ENCODE measurements around the gene SORCS1.

Gene SORCS1

DNA sequence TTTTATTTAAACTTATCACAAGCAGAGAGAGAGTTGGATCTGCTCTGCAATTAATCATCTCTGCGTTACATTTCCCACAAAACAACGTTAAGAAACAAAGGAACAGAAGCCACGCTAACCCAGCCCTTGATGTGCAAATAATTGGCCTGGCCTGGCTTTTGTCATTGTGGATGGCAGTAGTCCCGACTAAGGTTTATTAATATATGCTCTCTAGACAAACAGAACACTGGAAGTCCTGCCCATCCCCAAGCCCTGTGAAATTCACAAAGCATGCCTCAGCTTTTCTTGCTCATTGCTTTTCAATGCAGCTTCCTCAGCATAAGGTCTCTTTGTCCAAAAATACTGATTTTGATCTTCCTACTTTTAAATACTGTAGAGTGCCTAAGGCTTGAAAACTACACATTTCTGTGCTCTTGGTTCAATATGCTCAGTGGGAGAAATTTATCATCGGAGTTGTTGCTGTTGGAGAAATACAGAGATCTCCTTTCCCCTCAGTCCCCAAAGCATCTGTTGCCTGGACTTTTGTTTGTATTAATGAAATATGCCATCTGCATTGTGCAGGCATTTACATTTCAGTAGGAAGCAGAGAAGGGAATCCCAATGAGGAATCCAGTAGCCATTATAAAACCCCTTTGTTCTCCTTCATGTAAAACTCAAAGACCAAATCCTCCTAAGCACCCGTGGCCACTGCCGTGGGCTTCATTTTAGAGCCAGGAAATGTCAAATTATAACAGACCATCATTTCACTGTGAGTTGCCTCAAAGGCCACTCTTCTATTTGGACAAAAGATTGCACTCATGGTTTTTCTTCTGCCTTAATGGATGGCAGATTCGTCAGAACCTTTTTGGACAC, 61.1 kb downstream of the SORCS1 start:
- DNase-seq = no peak

DNA sequence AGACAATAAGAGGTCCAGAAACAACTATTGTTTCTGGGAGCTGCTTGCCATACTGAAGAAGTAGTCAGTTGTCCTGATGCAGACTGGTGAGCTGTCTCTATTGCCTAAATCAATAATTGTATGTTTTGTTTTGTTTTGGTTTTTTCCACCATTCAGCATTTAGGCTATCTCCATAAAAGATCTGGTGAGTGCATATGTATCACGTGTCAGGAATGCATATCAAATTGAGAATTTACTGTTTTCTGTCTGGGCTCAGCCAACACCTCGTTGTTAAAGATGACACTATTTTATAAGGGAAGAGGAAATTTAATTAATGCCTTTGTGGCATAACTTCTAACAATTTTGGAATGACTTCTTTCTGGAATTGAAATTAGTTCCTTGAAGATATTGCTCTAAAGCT, 66.2 kb downstream of the SORCS1 start:
- DNase-seq = no peak

DNA sequence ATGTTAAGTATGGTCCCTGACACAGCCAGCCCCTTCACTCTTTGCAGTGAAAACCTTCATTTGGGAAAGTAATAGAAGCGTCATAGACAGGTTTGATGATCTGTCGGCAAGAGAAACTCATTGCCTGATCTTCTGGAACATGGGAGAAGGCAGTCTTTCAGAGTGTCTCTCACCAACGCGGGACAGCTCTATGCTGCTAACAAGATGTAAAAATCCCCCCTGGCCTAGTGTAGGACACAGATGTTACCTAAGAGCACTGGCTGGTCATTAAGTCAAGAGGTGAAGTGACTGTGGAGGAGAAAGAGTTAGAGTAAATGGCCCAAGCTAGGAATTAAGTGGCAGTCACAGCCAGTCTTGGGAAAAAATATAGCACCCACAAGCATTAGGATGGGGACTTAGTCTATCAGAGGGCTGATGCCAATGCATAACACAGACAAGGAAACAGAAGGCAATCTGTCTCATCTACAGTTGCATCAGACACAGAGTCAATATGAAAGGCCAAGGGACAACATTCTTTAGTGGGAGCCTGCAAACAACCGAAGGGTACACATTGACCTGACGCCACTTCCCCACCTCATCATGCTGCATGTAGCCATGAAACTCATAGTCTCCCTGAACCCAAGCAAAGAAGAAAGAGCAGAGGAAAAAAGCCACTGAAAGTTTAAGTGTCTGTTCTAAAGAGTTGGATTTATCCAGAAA, 69.5 kb downstream of the SORCS1 start:
- no peak for DNase-seq

DNA sequence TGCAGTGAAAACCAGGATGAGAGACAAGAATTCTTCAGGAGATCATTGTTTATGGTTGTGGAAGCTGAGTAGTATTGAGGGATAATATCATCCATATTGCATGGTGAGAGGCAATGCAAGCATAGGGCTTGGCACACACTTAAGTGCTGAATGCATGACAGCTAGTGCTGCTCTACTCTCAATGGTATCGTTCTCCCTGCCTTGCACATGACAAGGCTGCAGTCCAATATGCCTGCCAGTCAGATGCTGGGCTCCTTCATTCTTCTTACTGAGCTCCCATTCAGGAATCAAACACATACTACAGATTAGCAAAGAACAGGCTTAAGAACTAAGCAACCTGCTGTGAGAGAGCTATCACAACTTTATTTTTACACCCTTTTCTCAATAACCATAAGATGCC, 72.2 kb downstream of the SORCS1 start:
- DNase-seq = no peak

DNA sequence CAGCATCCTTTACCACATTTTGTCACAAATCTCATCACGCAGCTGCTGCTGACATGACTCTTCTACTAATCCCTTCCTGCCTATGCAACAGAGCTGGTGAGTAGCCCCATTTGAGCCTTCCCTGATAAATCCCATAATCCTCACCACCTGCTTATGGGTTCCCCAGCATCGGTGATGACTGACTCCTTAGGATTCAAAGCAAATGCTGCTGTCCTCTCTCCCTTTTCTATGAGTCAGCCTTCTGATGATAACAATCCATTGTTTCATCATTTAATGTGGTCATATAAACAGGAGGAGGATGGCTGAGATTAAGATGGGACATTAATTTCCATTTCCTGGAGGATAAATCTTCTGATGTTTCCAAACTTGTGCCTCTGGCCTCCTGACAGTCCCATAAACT, 73.4 kb downstream of the SORCS1 start:
- no peak for DNase-seq

DNA sequence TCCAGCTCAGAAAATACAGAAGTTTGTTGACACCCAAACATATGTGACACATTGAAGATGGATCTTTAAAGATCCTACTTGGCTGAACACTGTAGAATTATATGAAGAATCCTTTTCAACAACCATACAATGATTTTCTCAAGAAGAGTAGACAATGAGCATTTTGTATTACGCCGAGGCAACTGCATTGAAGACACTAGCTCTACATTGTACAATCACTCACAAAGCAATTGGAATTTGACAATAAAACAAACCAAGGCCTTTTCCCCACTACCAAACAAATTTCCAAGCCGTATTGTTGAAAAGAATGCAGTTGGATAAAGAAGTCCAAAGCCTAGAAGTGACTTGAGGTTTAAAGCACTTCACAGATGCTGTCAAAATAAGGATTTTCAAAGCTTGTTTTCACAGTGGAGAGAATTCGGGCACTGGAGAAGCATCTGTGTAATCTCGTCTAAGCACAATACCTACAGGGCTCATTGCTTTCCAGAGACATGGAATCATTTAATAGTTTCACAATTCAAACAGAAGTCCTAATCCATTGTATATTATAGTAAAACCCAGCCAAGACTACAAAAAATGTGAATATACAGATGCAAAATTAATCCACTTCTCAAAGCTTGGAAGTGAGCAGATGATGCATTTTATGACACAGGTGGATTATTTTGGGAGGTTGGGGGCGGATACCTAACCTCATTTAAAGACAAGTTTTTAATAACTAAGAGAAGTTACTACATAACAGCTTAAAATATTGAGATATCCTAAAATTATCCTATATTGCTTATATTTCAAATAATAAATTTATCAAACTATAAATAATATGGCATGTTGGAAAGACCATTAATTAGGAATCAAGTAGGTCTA, 78.6 kb downstream of the SORCS1 start:
- DNase-seq = no peak

DNA sequence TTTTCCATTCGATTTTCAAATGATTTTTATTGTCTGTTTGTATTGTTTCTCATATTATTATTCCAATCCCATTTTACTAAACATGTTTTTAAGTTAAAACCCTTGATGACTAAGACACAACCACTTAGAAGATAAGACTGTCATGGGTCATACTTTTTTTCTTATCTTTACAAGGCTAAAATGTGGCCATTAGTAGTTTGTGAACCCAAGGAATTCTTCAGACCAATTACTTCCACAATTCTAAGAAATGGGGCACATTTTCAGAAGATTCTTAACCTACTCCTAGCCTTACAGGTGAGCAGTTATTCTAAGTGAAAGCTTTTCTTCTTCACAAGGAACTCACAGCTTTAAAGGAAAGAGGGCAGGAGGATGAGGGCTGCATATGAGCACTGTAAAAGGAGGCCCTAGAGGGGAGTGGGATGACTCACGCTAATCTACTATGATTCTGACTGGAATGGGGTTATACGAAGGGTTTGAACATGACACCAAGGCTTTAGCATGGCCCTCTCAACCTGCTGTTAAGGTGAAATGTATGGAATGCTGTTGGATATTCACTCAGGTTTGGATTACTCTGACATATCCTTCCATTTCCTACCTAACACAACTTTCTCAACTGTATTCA, 81.0 kb downstream of the SORCS1 start:
- no peak for DNase-seq

DNA sequence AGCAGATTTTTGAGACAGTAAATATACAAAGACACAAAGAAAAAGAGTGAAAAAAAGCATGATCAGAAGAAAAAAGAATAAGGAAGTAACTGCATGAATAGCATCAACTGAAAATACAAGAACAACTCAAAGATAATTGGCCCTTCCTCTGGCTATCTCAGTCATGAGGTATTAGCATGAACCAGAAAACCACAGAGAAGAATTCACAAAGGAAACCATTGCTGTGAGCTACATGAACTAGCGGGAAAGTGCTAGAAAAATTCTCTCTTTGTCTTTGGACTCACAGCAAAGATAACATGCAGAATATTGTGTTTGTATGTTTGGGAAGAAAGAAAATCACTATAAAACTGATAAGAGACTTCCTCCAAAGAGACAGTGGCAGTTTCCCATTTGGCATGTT, 82.9 kb downstream of the SORCS1 start:
- no peak for DNase-seq

DNA sequence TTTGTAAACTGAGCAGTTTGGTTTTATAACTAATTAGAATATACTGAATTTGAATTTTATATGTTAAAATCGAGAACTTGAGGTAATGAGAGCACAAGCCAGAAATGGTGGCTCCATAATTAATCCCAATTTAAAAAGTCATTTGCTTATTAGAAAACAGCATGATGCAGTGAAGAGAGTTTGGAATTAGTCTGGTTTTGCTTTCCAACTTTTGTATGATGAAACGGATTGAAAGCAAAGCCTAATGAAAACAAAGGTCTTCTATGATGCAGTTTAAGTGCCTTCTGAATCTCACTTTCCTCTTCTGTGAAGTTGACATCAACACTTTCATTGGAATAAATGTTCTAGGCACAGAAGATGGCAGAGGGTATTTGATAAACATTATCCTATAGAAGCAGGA, 89.4 kb downstream of the SORCS1 start:
- no peak for DNase-seq

DNA sequence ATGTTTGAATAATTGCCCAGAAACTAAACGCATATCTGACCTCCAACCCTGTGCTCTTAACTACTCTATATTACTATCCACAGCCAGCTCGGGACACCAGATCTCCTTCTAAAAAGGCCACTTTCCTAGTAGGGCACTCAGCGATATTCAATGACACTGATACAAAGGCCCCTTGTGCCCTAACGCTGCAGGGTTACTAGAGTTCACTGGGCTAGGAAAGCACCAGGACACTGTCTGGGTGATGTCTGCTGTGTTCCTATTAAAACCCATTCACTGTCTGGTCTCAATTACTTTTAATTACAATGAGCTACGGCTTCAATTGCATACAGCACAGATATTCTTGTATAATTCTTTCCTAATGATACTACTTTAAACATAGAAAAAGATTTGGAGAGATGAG, 91.7 kb downstream of the SORCS1 start:
- no peak for DNase-seq

DNA sequence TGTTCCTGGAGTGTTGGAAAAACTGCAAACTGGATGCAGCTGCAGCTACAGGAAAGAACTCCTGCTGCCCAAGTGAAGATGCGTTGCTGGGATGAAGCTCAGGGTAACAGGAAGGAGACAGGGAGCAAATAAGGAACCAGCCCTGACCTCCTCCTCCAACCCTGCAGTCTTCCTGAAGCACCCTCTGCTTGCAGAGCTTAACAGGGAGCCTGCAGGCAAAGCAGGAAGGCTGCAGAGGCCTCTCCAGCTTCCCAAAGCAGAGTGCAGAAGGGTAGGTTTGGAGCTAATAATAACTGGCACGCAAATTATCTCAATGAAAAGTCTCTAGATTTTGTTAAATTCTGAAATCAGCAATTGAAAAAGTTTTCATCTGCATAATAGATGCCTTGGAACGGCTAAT, 92.5 kb downstream of the SORCS1 start:
- no peak for DNase-seq

DNA sequence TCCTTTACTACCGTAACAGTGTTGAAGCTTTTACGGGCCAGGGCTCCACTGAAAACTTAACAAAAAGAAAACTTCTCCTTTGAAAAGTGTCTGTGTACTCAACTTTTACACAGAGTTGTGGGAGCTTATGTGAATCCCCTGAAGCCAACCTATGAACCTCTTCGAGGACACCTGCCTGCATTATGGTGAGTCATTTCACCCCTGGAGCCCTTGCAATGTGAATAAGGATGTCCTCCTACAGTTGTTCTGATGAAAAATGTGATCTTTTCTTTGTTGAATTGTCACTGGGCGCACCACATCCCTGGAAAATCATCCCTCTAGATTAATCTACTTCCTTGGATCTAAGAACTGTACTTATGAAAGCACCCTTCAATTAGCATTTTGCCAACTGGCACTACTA, 93.2 kb downstream of the SORCS1 start:
- no peak for DNase-seq

DNA sequence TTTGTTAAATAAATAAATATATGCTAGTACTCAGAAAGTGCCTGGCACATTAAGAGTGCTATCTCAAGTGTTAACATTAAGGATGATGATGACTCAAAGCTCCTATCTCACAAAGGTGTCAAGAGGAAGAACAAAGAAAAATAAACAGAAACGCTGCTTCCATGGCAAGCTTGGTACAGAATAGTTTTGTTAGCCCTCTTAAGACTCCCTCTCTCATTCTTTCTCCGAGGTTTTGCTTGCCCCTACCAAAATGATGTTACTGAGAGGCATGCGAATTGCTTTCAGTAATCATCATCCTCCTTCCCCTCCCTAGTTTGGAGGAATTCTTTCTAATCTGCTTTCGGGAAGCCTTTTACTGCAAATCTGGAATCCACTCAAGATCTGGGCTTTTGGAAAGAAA, 96.7 kb downstream of the SORCS1 start:
- no peak for DNase-seq

DNA sequence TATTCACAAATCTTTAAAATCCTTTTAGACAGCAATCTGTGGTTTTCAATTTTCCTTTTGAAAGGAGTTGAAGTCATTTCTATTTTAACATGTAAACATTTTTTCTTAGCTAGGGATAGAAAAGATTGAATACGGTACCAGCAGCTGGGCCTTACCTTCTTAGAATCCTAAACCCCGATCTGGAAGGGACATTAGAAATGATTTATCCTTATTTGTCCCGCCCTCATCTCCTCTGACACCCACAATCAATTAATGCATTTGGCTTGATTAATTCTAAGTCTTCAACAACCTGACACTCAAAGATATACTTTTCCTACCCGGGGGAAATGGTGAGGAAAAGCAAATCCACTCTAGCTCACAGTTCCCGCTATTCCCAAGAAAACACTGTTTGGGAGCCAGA, 100.4 kb downstream of the SORCS1 start:
- no peak for DNase-seq

DNA sequence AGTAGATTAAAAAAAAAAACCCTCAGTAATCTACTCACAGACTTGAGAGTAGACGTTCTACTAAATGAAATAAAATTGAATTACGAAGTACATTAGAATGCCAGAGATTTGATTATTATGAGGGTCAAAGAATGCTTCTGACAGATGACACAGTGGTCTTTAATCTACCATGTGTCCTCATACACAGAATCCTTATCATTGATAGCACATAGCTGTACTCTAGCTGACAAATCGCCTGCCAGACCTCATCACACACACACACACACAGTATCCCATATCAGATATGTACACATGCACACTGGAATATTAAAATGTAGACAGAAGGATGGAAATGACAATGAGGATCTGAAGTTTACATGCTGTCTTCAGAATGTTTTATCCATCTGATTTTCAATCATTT, 104.6 kb downstream of the SORCS1 start:
- DNase-seq = no peak

DNA sequence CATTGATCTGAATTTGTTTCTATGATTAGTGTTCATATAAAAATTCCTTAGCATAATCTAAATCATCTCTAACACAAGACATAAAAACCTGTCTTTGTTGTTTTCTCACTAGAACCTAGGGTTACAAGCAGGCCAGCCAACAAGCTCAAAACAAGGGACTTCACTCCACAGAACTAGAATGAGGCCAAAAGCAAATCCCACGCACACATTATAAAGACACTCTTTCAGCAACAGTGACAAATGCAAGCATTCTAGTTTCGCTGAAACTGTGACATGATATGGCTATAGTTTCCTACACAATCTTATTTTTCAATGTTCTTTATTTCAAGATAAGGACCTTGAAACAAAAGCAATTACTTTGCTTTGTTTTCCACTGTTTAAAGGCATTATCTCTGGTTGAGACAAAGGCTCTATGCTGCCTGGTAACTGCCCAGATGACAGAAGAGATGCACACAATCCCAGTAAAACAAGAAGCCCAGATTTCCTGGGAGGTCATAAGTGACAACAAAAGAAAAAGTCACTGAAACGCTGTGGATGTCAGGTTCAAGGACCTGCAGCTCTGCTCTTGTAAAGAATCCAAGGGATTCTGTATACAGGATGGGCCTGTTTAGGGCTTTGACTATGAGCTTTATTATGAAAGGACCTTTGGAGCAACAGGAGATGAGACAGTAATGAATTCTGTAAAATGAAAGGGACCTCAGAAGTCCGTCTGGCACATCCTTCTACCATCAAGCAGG, 105.3 kb downstream of the SORCS1 start:
- DNase-seq = no peak

DNA sequence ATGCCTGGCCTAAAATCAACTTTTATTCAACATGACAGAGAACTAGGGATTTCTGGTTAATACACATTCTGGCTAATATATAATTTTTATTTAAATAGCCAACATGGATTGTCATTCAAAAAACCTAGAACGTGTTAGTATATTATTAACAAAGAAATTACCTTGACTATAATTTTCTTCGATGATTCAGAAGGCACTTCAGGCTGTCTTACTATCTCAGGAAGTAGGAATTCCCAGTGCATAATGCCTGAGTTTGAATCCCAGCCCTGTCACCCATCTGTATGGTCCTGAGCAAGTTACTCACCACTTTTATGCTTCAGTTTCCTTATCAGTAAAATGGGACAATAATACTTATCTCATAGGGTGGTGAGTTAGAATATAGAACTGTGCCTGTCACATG, 106.2 kb downstream of the SORCS1 start:
- no peak for DNase-seq

DNA sequence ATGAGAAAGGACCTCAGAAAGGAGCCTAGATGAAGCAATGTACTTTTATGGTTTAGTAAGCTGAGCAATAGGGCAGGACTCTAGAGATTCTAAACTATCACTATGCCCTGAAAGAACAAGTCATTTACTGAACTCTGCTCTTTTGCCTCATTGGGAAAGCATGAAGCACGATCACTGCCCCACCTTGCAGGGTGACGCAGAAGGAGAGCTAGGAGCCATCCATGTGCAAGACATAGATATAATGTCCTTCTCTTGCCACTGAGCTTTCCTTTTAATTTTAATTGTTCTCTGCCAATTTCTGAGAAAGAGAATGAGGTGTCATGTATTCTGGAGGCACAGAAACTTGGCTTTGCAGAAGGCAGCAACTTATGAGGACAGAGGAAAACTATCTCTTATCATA, 108.3 kb downstream of the SORCS1 start:
- DNase-seq = no peak

DNA sequence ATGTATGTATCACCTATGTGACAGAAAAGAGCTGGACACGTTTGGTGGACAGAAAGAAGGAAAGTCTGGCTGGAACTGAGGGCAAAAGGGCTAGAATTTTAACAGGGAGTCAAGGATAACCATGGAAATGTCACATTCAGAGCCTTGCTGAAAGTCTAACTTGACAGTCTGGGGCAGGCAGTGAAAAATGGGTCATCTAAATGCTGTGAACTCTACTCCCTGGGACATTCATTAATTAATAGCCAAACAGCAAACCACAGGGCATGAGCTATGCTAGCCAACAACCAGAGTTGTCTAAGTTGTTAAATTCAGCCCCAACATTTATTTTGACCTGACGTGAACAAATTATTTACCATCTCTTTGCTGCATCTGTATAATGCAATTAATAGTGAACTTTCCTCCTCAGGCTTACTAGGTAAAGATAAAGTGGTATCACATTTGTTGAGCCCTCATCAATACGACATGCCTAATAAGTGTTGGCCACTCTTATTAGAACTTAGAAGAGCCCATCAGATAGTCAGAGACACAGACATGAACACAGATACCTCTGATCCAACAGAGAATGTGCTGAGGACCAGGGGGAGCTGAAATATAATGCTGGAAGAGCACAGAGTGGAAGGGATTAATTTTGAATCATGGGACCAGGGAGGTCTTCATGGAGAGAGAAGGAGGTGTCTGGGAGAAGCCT, 109.9 kb downstream of the SORCS1 start:
- DNase-seq = no peak

DNA sequence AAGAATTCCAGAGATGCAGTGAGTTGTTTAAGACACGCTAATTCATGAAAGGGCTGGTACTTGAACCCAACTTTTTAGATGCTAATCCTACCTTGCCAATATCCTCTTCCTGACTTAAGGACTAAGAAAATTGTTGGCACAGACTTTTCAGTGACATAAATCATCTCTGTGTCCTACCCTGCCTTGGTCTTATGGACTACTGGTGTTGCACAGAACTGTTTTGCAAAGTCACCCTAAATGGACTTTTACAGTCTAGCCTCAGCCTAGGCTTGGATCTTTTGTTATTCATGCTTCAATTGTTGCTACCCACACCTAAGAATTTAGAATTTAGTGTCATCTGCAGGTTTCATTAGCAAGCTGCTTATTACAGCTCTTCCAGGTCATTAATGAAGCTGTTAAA, 112.7 kb downstream of the SORCS1 start:
- DNase-seq = no peak

DNA sequence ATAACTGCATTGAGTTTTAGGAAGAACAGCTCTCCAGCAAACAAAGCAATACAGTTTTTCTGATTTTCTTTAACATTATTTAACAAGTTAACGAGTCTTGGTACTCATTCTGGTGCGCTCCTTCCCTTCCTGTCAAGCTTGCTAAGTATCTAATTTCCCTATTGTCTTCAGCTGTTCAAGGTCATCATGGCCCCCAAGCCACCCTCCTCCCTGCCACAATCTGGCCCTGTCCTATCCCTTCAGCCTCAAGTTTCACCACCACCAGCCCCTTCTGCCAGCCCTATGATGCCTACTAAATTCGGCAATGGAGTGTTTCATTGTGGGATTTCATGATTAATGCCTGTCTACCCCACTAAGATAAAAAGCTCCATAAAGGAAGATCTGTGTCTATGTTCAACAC, 121.0 kb downstream of the SORCS1 start:
- DNase-seq = no peak

Measured in NCI-H2171 treated with DMSO at 0.1 percent for 48 hours (cell line).